GM12864 (cell line): ENCODE results near the gene PTPRM.

Experiments used
- DNase-seq: peaks from one replicate; pipeline ENCODE4 v3.0.0-alpha.2; 2011; ENCODE audit warnings: low read depth
- H3K4me3 ChIP-seq: 2 replicates; pipeline ENCODE4 v1.5.1; 2011; ENCODE audit warnings: mild to moderate bottlenecking, low read depth, low read length, control low read depth
- CTCF ChIP-seq: IDR thresholded peaks from 2 replicates; pipeline ENCODE4 v1.5.1; 2011; ENCODE audit warnings: low read depth, mild to moderate bottlenecking, moderate library complexity, low read length, control low read depth, inconsistent platforms; ENCODE audit errors: missing control alignments

PTPRM gene

GRCh38 chr18:8130096-8130495 lies 563.0 kb downstream of the PTPRM start:
- no peak for DNase-seq
- TF ChIP-seq CTCF = no peak

GRCh38 chr18:8133032-8133431 lies 565.9 kb downstream of the PTPRM start:
- TF ChIP-seq CTCF = no peak
- H3K4me3 ChIP-seq = no peak overlapping the region
- DNase-seq = no peak

More at GRCh38 chr18:8130096-8130495, 563.0 kb downstream of the PTPRM start:
- no peak overlapping the region for H3K4me3 ChIP-seq

DNA sequence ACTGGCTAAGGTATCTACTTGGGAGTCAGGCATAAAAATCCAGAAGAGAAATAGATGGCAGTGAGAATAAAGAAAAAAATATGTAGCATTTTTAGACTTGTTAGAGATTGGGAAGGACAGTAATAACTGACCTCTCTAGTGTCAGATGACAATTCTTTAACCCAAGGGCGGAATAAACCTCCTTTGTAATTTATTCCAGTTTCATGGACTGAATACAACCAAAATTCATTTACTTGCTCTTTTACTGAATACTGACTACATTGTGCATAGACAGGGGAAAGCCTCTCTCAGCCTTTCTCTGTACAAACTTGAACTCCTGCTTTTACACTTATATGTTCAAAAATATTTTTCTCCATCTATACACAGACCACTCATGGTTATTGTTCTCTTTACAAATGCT lies 566.8 kb downstream of the PTPRM start:
- no peak for DNase-seq
- no peak for TF ChIP-seq CTCF
- no peak overlapping the region for H3K4me3 ChIP-seq

DNA sequence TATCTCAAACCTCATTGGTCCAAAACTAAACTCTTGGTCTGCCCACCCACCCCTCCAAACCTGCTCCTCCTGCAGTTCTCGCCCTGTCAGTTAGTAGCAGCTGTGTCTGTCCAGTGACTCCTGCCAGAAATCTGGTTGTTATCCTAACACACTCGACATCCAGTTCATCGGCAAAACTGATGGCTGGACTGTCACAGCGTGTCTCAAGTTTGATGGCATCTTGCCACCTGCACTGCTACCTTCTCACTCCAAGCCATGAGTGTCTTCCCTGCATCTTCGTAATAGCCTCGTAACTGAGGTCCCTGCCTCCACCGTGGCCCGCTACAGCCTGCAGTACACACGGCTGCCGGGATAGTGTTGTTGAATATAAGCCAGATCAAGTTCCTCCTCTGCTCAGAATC lies 572.0 kb downstream of the PTPRM start:
- DNase-seq = no peak
- TF ChIP-seq CTCF = no peak
- H3K4me3 ChIP-seq = no peak overlapping the region

- TF ChIP-seq CTCF = no peak
- no peak overlapping the region for H3K4me3 ChIP-seq
- DNase-seq = no peak
Observed at GRCh38 chr18:8139891-8140406, 572.8 kb downstream of the PTPRM start.

GRCh38 chr18:8140841-8141501 lies 573.9 kb downstream of the PTPRM start:
- no peak overlapping the region for H3K4me3 ChIP-seq
- no peak for TF ChIP-seq CTCF
- no peak for DNase-seq

- no peak for DNase-seq
- no peak for TF ChIP-seq CTCF
- no peak overlapping the region for H3K4me3 ChIP-seq
Observed at GRCh38 chr18:8142131-8142711, 575.1 kb downstream of the PTPRM start.
